Activated T-cell treated with anti-CD3 and anti-CD28 coated beads, Interleukin-2, amount 50 U/mL, for 4 hours (primary cell): ENCODE data around the gene HIPK3. TPM values are rescaled to one million over a fixed set of nuclear protein-coding genes. Genes with fewer than 3 reads are reported as not detected.

Source experiments
- ATAC-seq, 2 donors: fragments of 200-7000 bp; cut with Tn5 transposase; one replicate each; pipeline ENCODE4 v1.10.0; 2021
- DNase-seq: peaks from one replicate; pipeline ENCODE4 v3.0.0-alpha.2; 2020
- H3K27me3 Mint-ChIP-seq: one replicate; pipeline ENCODE4 v1.8.0; 2021; ENCODE audit warnings: low read depth, mixed read lengths
- H3K36me3 Mint-ChIP-seq: one replicate; pipeline ENCODE4 v1.8.0; 2022; ENCODE audit warnings: mixed read lengths; ENCODE audit not compliant: insufficient read depth
- H3K4me1 Mint-ChIP-seq: one replicate; pipeline ENCODE4 v1.8.0; 2021; ENCODE audit warnings: low read depth, mixed read lengths
- H3K4me3 Mint-ChIP-seq: one replicate; pipeline ENCODE4 v1.8.0; 2021; ENCODE audit warnings: mild to moderate bottlenecking, moderate library complexity, mixed read lengths
- H3K9me3 Mint-ChIP-seq: one replicate; pipeline ENCODE4 v1.8.0; 2021; ENCODE audit warnings: mixed read lengths
- total RNA-seq, 3 donors: library from RNA; stranded (reverse); gene quantifications; one replicate each; pipeline ENCODE4 v1.2.1, GENCODE V29; 2021

HIPK3 gene
- total RNA-seq, 3 donors from 2014 or later, result 34.6 to 39.3 (median 34.7) TPM

- no peaks in the 10 kb centered on the region for H3K9me3 Mint-ChIP-seq
- DNase-seq (no peak), ATAC-seq (no peak)
- no peak overlapping the region for H3K4me3 Mint-ChIP-seq
- H3K4me1 Mint-ChIP-seq, result peaks cover 47% of the 10 kb centered on the region
- peaks cover 5% of the 10 kb centered on the region for H3K36me3 Mint-ChIP-seq
- H3K27me3 Mint-ChIP-seq, result no peaks in the 10 kb centered on the region
Observed at GRCh38 chr11:33307984-33308383, 50.8 kb downstream of the HIPK3 start.

GRCh38 chr11:33309118-33309517 is 51.9 kb downstream of the HIPK3 start:
- no peaks in the 10 kb centered on the region for H3K9me3 Mint-ChIP-seq
- H3K4me1 Mint-ChIP-seq, result peaks cover 46% of the 10 kb centered on the region
- DNase-seq, result no peak
- ATAC-seq, result no peak
- H3K36me3 Mint-ChIP-seq, result peaks cover 4% of the 10 kb centered on the region
- H3K27me3 Mint-ChIP-seq, result no peaks in the 10 kb centered on the region
- H3K4me3 Mint-ChIP-seq, result no peak overlapping the region

DNA sequence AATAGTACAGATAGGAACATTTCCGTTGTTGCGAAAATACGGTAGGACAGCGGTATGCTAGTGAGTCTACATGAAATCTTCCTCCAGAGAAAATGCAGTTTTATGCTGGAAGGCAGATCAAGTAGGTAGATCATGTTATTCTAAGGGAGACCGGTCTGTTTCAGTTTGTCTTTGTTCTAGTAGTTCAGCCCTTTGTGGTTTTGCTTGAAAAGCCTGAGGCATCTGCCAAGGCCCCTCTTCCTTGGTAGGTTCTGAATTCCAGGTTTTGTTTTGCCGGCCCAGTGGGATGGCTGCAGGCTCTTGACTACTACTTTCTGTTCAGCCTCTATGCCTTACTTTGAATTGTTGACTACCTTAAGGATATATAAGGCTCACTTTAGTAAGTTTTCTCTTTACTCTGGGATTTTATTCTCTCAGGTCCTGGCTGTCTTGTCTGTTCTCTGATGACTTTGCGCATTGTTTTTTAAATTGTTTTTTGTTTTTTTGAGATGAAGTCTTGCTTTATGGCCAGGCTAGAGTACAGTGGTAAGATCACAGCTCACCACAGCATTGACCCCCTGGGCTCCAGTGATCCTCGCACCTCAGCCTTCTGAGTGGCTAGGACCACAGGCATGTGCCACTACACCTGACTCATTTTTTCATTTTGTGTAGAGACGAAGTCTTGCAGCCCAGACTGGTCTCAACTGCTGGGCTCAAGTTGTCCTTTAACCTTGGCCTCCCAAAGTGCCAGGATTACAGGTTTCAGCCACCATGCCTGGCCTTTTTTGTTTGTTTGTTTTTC is 53.7 kb downstream of the HIPK3 start:
- Mint-ChIP-seq H3K9me3 (no peaks in the 10 kb centered on the region), H3K36me3 (peaks cover 4% of the 10 kb centered on the region), H3K4me1 (peaks cover 47% of the 10 kb centered on the region), H3K27me3 (no peaks in the 10 kb centered on the region), H3K4me3 (no peak overlapping the region)
- DNase-seq (no peak), ATAC-seq (no peak)

- H3K27me3 Mint-ChIP-seq, result no peaks in the 10 kb centered on the region
- H3K4me1 Mint-ChIP-seq, result peaks cover 50% of the 10 kb centered on the region
- H3K36me3 Mint-ChIP-seq, result peaks cover 2% of the 10 kb centered on the region
- no peak for ATAC-seq
- no peaks in the 10 kb centered on the region for H3K9me3 Mint-ChIP-seq
- no peak overlapping the region for H3K4me3 Mint-ChIP-seq
- no peak for DNase-seq
Observed at GRCh38 chr11:33311680-33312079, 54.5 kb downstream of the HIPK3 start.

GRCh38 chr11:33315822-33316221 is 58.6 kb downstream of the HIPK3 start:
- peaks cover 36% of the 10 kb centered on the region for H3K4me1 Mint-ChIP-seq
- no peaks in the 10 kb centered on the region for H3K27me3 Mint-ChIP-seq

GRCh38 chr11:33317662-33318061 is 60.5 kb downstream of the HIPK3 start:
- ATAC-seq (no peak), DNase-seq (no peak)
- H3K36me3 Mint-ChIP-seq, result peaks cover 3% of the 10 kb centered on the region
- H3K4me3 Mint-ChIP-seq, result no peak overlapping the region
- H3K9me3 Mint-ChIP-seq, result no peaks in the 10 kb centered on the region
- peaks cover 21% of the 10 kb centered on the region for H3K4me1 Mint-ChIP-seq
- H3K27me3 Mint-ChIP-seq, result no peaks in the 10 kb centered on the region

More at GRCh38 chr11:33315822-33316221, 58.6 kb downstream of the HIPK3 start:
- H3K36me3 Mint-ChIP-seq, result peaks cover 3% of the 10 kb centered on the region
- H3K9me3 Mint-ChIP-seq, result no peaks in the 10 kb centered on the region
- ATAC-seq (no peak), DNase-seq (no peak)
- no peak overlapping the region for H3K4me3 Mint-ChIP-seq

GRCh38 chr11:33320016-33320813 is 63.0 kb downstream of the HIPK3 start:
- Mint-ChIP-seq H3K4me3 (no peak overlapping the region), H3K9me3 (no peaks in the 10 kb centered on the region), H3K4me1 (peaks cover 37% of the 10 kb centered on the region), H3K27me3 (no peaks in the 10 kb centered on the region), H3K36me3 (peaks cover 3% of the 10 kb centered on the region)
- DNase-seq (no peak), ATAC-seq (no peak)

DNA sequence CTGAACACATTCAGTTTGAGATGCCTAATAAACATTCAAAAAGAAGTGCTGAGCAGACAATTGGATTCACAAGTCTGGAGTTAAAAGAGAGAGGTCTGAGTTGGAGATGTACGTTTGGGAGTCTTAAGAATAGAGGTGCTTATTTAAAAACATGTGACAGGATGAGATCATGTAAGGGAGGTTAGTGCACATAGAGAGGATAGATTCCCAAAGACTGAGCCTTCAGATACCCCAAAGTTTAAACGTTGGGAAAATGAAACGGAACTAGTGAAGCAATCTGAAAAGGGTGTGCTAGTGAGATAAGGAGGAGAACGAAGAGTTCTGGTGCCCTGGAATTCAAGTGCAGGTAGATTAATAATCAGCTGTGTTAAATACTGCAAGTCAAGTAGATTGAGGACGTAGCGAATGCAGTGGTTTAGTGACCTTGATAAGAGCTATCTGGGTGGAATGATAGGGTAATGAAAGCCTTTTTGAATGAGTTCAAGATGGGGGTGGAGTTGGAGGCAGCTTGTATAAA is 63.7 kb downstream of the HIPK3 start:
- no peak for ATAC-seq
- no peak for DNase-seq

GRCh38 chr11:33321422-33321821 is 64.2 kb downstream of the HIPK3 start:
- peaks cover 33% of the 10 kb centered on the region for H3K4me1 Mint-ChIP-seq
- H3K4me3 Mint-ChIP-seq, result no peak overlapping the region
- no peaks in the 10 kb centered on the region for H3K9me3 Mint-ChIP-seq

More for the DNA sequence above, 63.7 kb downstream of the HIPK3 start:
- Mint-ChIP-seq H3K9me3 (no peaks in the 10 kb centered on the region), H3K27me3 (no peaks in the 10 kb centered on the region), H3K4me1 (peaks cover 35% of the 10 kb centered on the region), H3K4me3 (no peak overlapping the region), H3K36me3 (peaks cover 3% of the 10 kb centered on the region)

GRCh38 chr11:33323421-33323820 is 66.2 kb downstream of the HIPK3 start:
- Mint-ChIP-seq H3K9me3 (no peaks in the 10 kb centered on the region), H3K27me3 (no peaks in the 10 kb centered on the region), H3K4me1 (peaks cover 32% of the 10 kb centered on the region), H3K36me3 (no peaks in the 10 kb centered on the region), H3K4me3 (no peak overlapping the region)
- DNase-seq, result no peak
- no peak for ATAC-seq

More at GRCh38 chr11:33321422-33321821, 64.2 kb downstream of the HIPK3 start:
- no peak for DNase-seq
- ATAC-seq, result no peak
- Mint-ChIP-seq H3K27me3 (no peaks in the 10 kb centered on the region), H3K36me3 (peaks cover 3% of the 10 kb centered on the region)

DNA sequence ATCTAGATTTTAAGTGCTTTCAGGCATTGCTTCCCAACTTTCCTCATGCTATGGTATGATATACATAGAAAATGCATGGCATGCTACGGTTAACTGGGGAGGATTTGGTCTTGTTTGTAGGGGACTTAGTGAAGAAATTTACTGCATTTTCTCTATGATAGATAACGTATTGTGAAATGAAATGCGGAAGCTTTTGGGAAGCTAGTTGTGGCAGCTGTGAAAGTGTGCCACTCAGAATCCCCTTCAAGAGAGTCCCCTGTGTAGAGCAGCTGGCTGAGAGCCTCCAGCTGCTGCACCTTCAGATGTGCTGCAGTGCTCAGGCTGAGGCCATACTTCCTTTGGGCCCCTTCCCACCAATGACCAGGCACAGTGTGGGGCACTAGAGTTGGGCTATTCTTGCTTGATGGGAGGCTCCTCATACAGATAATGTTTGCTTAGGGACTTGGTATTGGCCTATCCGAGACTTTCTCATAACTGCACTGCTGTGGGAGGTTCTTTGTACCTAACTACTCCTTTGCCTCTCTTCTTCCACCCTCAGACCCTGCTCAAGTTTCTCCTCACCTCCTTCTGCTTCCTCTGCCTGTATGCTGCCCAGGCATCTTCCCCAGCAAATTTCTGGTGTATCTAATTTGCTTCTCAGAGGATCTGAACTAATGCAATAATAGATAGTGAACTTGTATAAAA is 67.3 kb downstream of the HIPK3 start:
- H3K27me3 Mint-ChIP-seq, result no peaks in the 10 kb centered on the region
- no peaks in the 10 kb centered on the region for H3K9me3 Mint-ChIP-seq
- H3K4me1 Mint-ChIP-seq, result peaks cover 28% of the 10 kb centered on the region
- no peak for ATAC-seq
- H3K36me3 Mint-ChIP-seq, result no peaks in the 10 kb centered on the region
- H3K4me3 Mint-ChIP-seq, result no peak overlapping the region
- DNase-seq, result no peak

DNA sequence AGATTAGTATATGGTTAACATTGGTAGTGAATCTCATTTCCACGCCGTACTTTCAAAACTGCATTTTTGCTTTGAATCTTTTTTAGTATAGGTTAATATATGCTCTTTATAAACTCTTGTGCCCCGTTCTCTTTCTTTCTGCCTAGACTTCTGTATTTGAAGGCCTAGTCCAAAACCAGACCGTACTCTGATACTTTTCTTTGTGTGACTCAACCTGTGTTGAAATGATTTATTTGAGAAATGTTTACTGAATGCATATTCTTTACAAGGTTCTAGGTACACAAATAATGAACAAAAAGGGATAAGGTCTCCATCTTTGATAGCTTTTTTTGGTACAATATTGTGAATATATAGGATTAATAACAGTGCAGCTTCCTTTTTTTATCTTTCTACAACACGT is 68.3 kb downstream of the HIPK3 start:
- Mint-ChIP-seq H3K36me3 (peaks cover 3% of the 10 kb centered on the region), H3K4me3 (no peak overlapping the region), H3K4me1 (peaks cover 31% of the 10 kb centered on the region), H3K9me3 (no peaks in the 10 kb centered on the region), H3K27me3 (no peaks in the 10 kb centered on the region)
- DNase-seq (no peak), ATAC-seq (no peak)

DNA sequence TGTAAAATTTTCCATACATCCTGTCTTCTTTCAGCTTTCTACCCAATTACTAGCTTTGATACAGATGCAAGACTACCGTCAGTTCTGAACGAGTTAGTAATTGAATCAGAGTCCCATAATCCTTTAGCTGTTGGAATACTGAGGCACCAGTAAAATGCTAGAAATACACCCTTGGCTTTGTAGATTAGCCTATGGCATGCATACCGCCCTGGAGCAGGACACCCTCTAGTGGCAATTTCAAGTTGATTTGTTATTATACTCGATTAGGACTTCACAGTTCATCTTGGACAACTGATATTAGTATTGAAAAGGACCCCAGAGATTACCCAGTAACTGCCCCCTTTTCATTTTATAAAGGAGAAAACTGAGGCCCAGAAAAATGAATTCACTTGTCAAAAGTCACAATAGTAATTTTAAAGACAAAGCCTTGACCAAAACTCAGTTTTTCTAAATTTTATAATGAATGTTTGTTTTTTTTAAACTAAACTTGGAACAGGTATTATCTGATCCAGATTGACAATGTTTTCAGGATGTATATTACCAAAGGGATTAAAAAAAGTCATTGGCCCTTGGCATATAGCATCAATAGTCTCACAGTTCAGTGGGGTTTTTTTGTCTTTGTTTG is 72.6 kb downstream of the HIPK3 start:
- Mint-ChIP-seq H3K9me3 (no peaks in the 10 kb centered on the region), H3K36me3 (peaks cover 3% of the 10 kb centered on the region), H3K4me3 (no peak overlapping the region), H3K4me1 (peaks cover 16% of the 10 kb centered on the region), H3K27me3 (no peaks in the 10 kb centered on the region)
- peak in 1 of 2 donors; percentile 65 for ATAC-seq
- DNase-seq, result peak; percentile 28

DNA sequence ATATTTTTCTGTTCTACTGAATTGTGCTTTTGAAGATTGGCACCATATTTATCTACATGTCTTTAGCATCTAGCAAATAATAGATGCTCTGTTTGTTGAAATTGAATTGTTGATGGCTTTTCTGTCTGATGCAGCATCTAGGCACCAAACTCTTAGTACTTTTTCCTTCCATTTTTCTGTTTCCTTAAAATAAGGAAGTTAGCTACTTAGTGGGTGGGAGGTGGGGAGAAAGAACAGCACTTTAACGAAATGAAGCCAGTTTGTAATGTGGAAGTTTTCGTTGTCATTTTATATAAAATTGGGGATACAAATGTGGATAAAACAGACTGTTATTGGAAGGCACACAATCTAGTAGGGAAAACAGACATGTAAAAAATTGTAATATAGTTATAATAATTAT is 76.6 kb downstream of the HIPK3 start:
- DNase-seq (no peak), ATAC-seq (no peak)
- no peaks in the 10 kb centered on the region for H3K27me3 Mint-ChIP-seq
- peaks cover 3% of the 10 kb centered on the region for H3K36me3 Mint-ChIP-seq
- peaks cover 5% of the 10 kb centered on the region for H3K4me1 Mint-ChIP-seq
- H3K4me3 Mint-ChIP-seq, result no peak overlapping the region
- H3K9me3 Mint-ChIP-seq, result no peaks in the 10 kb centered on the region
